Choroid plexus epithelial cell (primary cell): ENCODE results near the gene PATL2.
"Not testable (repeated sequence)": the region's sequence is repeated elsewhere in the genome, so short reads cannot be mapped to it uniquely, and the experiment has no call there.

Experiments used
- DNase-seq: peaks from one replicate; pipeline ENCODE4 v3.0.0-alpha.2; 2010; ENCODE audit warnings: low read depth
- H3K4me3 ChIP-seq: 2 replicates; pipeline ENCODE4 v1.5.1; 2011; ENCODE audit warnings: low read depth, mild to moderate bottlenecking, control low read depth, low read length, moderate library complexity
- TF ChIP-seq, protein P1 (sequence below): conservative IDR thresholded peaks from 2 replicates; pipeline ENCODE4 v1.5.1; 2011; ENCODE audit warnings: low read depth, mild to moderate bottlenecking, control low read depth, inconsistent platforms, low read length, moderate library complexity

PATL2 gene

DNA sequence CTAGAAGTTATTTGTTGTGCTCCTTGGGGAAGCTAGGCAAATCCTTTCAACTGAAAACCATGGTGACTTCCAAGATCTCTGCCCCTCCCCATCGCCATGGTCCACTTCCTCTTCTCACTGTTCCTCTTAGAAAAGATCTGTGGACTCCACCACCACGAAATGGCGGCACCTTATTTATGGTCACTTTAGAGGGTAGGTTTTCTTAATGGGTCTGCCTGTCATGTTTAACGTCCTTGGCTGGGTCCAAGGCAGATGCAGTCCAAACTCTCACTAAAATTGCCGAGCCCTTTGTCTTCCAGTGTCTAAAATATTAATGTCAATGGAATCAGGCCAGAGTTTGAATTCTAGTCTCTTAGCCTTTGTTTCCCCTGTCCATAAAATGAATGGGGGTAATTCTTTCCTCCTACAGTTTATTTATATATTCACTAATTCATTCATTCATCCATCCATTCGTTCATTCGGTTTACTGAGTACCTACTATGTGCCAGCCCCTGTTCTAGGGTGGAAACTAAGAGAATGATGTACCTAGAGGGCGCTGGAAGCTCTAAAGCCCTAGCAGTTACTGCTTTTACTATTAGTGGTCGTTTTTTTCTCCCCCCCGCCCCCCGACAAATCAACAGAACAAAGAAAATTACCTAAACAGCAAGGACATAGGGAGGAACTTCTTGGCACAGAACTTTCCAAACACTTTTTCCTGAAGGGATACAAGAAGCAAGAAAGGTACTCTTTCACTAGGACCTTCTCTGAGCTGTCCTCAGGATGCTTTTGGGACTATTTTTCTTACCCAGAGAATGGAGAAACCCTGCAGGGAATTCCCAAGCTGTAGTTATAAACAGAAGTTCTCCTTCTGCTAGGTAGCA lies 657 bp downstream of the PATL2 start:
- DNase-seq: peak; percentile 59
- peak overlapping the region; percentile 100 for H3K4me3 ChIP-seq
- TF ChIP-seq, protein P1, sequence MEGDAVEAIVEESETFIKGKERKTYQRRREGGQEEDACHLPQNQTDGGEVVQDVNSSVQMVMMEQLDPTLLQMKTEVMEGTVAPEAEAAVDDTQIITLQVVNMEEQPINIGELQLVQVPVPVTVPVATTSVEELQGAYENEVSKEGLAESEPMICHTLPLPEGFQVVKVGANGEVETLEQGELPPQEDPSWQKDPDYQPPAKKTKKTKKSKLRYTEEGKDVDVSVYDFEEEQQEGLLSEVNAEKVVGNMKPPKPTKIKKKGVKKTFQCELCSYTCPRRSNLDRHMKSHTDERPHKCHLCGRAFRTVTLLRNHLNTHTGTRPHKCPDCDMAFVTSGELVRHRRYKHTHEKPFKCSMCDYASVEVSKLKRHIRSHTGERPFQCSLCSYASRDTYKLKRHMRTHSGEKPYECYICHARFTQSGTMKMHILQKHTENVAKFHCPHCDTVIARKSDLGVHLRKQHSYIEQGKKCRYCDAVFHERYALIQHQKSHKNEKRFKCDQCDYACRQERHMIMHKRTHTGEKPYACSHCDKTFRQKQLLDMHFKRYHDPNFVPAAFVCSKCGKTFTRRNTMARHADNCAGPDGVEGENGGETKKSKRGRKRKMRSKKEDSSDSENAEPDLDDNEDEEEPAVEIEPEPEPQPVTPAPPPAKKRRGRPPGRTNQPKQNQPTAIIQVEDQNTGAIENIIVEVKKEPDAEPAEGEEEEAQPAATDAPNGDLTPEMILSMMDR: peak; percentile 62

DNA sequence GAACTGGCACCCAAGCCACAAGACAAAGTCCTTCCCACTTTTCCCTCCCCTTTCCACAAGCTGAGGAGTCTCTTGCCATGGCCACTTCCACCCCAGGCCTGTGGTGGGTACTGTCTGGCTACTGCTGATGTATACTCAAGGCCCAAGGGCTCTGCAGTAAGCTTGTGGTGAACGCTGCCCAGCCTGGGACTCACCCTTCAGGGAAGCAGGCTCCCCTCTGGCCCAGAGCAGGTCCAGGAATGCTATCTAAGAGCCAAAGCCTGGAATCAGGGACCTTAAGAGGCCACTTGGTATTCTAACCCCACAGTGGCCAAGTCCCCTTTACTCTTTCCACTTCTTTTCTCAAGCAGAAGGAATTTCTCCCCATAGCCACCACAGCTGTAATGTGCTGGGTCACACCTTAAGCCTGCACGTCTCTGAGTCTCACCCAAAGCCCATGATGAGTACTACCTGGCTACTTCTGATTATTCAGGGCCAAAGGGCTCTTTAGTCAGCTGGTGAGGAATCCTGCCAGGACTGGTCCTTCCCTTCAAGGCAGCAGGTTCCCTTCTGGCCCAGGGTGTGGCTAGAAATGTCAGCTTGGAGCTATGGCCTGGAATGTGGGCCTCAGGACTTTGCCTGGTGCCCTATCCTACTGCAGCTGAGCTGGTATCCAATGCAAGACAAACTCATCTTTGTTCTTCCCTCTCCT lies 4.0 kb downstream of the PATL2 start:
- no peak overlapping the region for H3K4me3 ChIP-seq
- TF ChIP-seq, protein P1: no peak
- no peak for DNase-seq

DNA sequence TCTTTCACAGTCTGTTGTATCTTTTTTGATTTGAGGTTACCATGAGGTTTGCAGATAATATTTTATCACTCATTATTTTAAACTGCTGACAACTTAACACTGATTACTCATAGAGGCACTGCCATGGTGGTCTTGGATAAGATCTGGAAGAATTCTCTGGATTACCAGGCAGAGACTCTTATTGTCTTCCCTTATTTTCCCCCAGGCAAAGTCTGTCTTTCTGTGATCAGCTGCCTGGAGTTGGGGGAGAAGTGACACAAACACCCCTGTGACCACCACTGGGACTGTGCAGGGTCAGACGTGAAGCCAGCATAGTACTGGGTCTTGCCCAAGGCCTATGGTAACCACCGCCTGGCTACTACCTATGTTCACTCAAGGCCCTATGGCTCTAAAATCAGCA lies 4.7 kb downstream of the PATL2 start:
- DNase-seq: no peak

DNA sequence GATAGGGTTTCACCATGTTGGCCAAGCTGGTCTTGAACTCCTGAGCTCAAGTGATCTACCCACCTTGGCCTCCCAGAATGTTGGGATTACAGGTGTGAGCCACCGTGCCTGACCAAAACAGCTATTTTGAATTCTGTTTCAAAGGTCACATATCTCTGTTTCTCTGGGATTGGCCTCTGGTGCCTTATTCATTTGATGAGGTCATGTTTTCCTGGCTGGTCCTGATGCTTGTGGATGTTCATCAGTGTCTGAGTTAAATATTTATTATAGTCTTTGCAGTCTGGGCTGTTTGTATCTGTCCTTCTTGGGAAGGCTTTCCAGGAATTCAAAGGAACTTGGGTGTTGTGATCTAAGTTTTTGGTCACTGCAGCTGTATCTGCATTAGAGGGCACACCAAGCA lies 5.1 kb downstream of the PATL2 start:
- DNase-seq: no peak
- TF ChIP-seq, protein P1: no peak
- no peak overlapping the region for H3K4me3 ChIP-seq

More for the DNA sequence above, 4.7 kb downstream of the PATL2 start:
- TF ChIP-seq, protein P1: no peak
- H3K4me3 ChIP-seq: no peak overlapping the region

DNA sequence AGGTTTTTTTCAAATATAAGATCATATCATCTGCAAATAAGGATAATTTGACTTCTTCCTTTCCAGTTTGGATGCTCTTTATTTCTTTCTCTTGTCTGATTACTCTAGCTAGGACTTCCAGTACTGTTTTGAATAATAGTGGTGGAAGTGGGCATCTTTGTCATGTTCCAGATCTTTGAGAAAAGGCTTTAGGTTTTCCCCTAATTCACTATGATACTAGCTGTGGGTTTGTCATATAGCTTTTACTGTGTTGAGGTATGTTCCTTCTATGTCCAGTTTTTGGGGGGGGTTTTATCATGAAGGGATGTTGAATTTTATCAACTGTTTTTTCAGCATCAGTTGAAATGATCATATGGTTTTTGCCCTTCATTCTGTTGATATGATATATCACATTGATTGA lies 10.4 kb downstream of the PATL2 start:
- not testable (repeated sequence) for DNase-seq

DNA sequence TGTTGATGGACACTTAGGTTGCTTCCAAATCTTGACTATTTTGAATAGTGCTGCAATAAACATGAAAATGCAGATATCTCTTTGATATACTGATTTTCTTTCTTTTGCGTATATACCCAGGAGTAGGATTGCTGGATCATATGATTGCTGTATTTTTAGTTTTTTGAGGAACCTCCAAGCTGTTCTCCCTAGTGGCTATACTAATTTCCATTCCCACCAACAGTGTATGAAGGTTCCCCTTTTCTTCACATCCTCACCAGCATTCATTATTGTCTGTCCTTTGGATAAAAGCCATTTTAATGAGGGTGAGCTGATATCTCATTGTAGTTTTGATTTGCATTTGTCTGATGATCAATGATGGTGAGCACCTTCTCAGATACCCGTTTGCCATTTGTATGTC lies 12.5 kb downstream of the PATL2 start:
- DNase-seq: no peak
- H3K4me3 ChIP-seq: no peak overlapping the region
- TF ChIP-seq, protein P1: no peak

More for the DNA sequence above, 10.4 kb downstream of the PATL2 start:
- not testable (repeated sequence) for H3K4me3 ChIP-seq

DNA sequence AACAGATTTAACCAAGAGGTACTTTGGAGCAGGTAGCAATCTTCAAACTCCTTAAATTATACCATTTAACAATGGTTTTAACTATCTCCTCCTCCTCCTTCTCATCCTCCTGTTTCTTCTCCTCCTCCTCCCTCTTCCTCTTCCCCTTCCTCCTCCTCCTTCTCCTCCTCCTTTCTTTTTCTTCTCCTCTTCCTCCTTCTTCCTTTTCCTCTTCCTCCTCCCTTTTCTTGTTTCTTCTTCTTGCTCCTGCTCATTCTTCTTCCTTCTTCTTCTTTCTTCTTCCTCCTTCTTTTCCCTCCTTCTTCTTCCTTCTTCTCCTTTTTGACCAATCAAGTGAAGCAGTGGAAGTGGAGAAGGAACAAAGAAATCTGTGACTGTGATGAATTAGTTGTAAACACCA lies 14.1 kb downstream of the PATL2 start:
- no peak for DNase-seq
- TF ChIP-seq, protein P1: no peak
- H3K4me3 ChIP-seq: no peak overlapping the region
